ENCODE results near the gene LRRC4C.

Gene LRRC4C

DNA sequence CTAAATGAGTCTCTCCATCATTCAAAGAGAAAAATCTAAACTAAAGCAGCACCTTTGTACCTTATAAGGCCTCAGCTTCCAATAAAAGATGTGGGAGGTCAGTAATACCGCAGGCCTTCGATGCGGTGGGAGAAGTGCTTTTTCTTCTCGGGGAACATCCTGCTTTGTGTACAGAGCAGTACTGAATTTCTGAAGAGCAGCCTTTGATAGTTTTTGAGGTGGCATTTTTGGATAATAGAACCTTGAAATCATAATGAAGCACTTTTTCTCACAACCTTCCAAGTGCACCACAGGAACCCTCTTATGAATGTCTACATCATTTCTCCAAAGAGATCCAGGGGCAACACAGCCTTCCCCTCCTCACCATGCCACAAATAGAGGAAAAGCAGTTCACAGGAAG lies 39.6 kb downstream of the LRRC4C start:
- H3K27ac ChIP-seq, result no peak overlapping the region
- H3K4me3 ChIP-seq, result no peak overlapping the region
- no peaks in the 10 kb centered on the region for H3K4me1 ChIP-seq
- intact Hi-C loops (cut with DNase I; ENCODE audit: low total_unique reads), result no loop called here
- no peak for DNase-seq
- H3K9me3 ChIP-seq, result no peaks in the 10 kb centered on the region
- TF ChIP-seq, protein P1, sequence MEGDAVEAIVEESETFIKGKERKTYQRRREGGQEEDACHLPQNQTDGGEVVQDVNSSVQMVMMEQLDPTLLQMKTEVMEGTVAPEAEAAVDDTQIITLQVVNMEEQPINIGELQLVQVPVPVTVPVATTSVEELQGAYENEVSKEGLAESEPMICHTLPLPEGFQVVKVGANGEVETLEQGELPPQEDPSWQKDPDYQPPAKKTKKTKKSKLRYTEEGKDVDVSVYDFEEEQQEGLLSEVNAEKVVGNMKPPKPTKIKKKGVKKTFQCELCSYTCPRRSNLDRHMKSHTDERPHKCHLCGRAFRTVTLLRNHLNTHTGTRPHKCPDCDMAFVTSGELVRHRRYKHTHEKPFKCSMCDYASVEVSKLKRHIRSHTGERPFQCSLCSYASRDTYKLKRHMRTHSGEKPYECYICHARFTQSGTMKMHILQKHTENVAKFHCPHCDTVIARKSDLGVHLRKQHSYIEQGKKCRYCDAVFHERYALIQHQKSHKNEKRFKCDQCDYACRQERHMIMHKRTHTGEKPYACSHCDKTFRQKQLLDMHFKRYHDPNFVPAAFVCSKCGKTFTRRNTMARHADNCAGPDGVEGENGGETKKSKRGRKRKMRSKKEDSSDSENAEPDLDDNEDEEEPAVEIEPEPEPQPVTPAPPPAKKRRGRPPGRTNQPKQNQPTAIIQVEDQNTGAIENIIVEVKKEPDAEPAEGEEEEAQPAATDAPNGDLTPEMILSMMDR (IDR thresholded peaks at IDR 0.05), result no peak
- no peaks in the 10 kb centered on the region for H3K27me3 ChIP-seq
- H3K36me3 ChIP-seq, result no peaks in the 10 kb centered on the region

DNA sequence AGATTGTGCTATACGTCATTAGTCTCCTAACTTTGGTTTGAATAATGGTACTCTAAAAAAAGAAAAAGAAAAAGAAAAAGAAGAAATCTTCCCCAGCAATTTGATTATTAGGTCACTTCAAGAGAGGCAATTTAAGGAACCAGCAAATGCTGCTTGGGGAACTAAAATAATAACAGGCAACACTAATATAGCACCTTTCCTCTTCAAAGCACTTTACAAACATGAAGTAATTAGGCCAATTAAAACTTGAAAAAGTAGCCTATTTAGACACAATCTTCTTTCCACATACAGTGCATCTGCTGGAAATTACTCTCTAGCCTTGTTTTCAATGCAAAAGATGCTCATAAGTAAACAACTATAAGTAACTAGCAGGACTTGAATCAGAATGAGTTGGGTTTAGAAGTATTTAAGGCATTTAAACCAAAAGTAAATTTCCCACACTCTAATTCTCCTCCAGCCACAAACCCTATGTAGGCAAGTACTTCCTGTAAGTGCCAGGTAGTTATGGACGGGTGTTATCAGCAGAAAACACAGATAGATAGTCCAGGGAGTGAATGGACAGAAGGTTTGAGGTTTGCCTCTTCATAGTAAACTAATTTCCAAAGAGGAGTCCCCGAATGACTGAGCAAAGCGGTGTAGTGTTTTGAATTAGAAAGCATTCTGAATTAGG lies 44.5 kb downstream of the LRRC4C start:
- H3K27ac ChIP-seq, result no peak overlapping the region
- H3K36me3 ChIP-seq, result no peaks in the 10 kb centered on the region
- H3K4me3 ChIP-seq, result no peak overlapping the region
- TF ChIP-seq, protein P1 (IDR thresholded peaks at IDR 0.05), result no peak
- intact Hi-C loops (cut with DNase I; ENCODE audit: low total_unique reads), result no loop called here
- H3K9me3 ChIP-seq, result no peaks in the 10 kb centered on the region
- DNase-seq, result no peak
- H3K27me3 ChIP-seq, result no peaks in the 10 kb centered on the region
- H3K4me1 ChIP-seq, result no peaks in the 10 kb centered on the region

DNA sequence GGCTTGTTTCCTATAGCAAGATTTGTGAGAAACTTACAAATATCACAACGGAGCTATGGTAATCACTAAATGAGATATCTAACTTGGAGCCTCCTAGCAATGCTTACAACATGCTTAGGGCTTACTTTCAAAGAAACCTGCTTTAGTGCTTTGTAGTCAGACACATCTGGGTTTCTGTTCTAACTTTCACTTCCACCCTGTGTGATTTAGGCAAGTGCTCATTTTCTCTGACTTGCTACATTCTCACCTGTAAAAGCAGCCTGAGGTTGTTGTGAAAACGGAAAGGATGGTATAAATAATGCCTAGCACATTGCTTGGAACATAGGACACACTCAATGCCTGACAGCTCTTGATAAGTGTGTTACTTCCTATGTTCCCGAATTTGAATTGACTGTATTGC lies 45.6 kb downstream of the LRRC4C start:
- Histone ChIP-seq H3K36me3 (no peaks in the 10 kb centered on the region), H3K4me1 (no peaks in the 10 kb centered on the region), H3K27me3 (no peaks in the 10 kb centered on the region), H3K27ac (no peak overlapping the region), H3K4me3 (no peak overlapping the region), H3K9me3 (no peaks in the 10 kb centered on the region)
- intact Hi-C loops (cut with DNase I; ENCODE audit: low total_unique reads), result no loop called here
- TF ChIP-seq, protein P1 (IDR thresholded peaks at IDR 0.05), result no peak
- no peak for DNase-seq

DNA sequence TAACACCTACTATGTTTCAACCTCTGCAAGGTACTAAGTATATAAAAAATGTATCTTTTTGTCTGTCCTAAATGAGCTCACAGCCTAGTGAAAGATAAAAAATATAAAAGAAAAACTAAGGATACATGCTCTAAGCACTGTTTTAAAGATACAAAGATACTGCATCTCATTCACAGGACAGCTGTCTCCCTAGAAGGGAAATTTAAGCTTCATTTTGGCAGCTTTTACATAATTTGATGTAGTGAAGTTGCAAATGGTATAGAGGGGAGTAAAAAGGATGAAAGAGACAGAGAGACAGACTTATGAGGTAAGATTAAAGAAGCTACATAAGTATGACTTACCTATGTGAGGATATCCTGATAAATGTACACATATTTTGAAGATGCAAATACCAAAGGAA lies 53.6 kb downstream of the LRRC4C start:
- intact Hi-C loops (cut with DNase I; ENCODE audit: low total_unique reads), result no loop called here
- TF ChIP-seq, protein P1 (IDR thresholded peaks at IDR 0.05), result no peak
- Histone ChIP-seq H3K36me3 (no peaks in the 10 kb centered on the region), H3K4me1 (no peaks in the 10 kb centered on the region), H3K27ac (no peak overlapping the region), H3K4me3 (no peak overlapping the region), H3K27me3 (no peaks in the 10 kb centered on the region), H3K9me3 (no peaks in the 10 kb centered on the region)
- no peak for DNase-seq

DNA sequence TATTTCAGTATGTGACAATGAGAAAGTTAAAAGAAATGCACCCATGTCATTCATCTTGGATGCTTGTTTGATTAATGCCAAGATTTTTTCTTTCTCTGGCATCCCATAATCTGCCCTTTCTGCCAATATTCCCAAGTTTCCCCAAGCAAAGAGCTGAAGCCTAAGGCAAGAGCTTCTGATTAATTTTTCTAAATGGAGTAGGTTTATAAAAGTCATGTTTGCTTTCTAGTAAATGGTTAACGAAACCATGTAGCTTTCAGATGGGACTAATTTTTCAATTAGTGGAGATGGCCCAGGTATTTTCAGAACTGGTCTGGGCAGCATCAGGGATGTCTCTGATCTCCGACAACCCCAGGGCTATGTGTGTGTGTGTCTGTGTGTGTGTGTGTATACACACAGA lies 55.3 kb downstream of the LRRC4C start:
- Histone ChIP-seq H3K27me3 (no peaks in the 10 kb centered on the region), H3K9me3 (no peaks in the 10 kb centered on the region), H3K36me3 (no peaks in the 10 kb centered on the region), H3K4me3 (no peak overlapping the region), H3K4me1 (no peaks in the 10 kb centered on the region), H3K27ac (no peak overlapping the region)
- DNase-seq, result no peak
- TF ChIP-seq, protein P1 (IDR thresholded peaks at IDR 0.05), result no peak
- intact Hi-C loops (cut with DNase I; ENCODE audit: low total_unique reads), result no loop called here

DNA sequence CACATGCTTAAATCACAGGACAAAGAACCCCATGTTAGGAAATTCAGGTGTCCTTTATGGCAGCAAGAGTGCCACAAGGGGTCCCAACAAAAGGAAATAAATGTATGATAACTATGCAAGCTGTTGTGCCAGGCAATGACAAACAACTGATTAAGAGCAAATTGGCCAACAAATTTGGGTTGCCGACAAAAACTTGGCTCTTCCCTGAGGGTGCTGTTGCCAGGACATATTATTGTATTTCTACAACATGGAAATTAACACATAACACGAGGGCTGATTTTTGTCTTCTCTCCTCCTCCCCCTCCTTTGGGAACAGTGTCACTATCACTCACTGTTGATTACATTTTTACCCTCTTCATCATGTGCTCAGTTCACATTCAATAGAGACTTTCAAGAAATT lies 56.0 kb downstream of the LRRC4C start:
- intact Hi-C loops (cut with DNase I; ENCODE audit: low total_unique reads), result no loop called here
- Histone ChIP-seq H3K4me1 (no peaks in the 10 kb centered on the region), H3K4me3 (no peak overlapping the region), H3K27ac (no peak overlapping the region), H3K27me3 (no peaks in the 10 kb centered on the region), H3K36me3 (no peaks in the 10 kb centered on the region), H3K9me3 (no peaks in the 10 kb centered on the region)
- TF ChIP-seq, protein P1 (IDR thresholded peaks at IDR 0.05), result no peak
- DNase-seq, result no peak

Data from tibial artery (tissue), 4 donors.